HCT116 (cell line): ENCODE measurements around the gene FARP1. TPM values are rescaled to one million over a fixed set of nuclear protein-coding genes. Genes with fewer than 3 reads are reported as not detected.

Source experiments
- ATAC-seq: fragments of 200-7000 bp; cut with Tn5 transposase; 2 replicates; pipeline ENCODE4 v1.9.1; 2020; ENCODE audit warnings: mild to moderate bottlenecking, moderate library complexity
- BruUV-seq: library from RNA; stranded (reverse); fragments of 400-500 nt; replicated peaks from 2 replicates; lab custom pipeline; 2021; lab: Mats Ljungman, UMichigan
- CTCF ChIA-PET: fragments of 300-600 bp; sonication (Branson Sonifier 250); formaldehyde crosslinking; loops from one replicate; lab custom pipeline; 2021; ENCODE audit warnings: antibody characterized with exemption; lab: Charles Lee
- POLR2A ChIA-PET: fragments of 300-600, 350-600 bp; sonication (Branson Sonifier 250); formaldehyde crosslinking; loops from one replicate; lab custom pipeline; 2021; ENCODE audit warnings: antibody characterized with exemption; lab: Charles Lee
- RAD21 ChIA-PET, 2 experiments: fragments of 300-600 bp; sonication (Branson Sonifier 250); formaldehyde crosslinking; loops; one replicate each; lab custom pipeline; 2023; ENCODE audit warnings: low total read pairs in 2 of 2; ENCODE audit not compliant: uncharacterized antibody in 2 of 2, unreplicated experiment in 2 of 2, low non-redundant PET in 1 of 2; lab: Charles Lee
- DNase-seq: peaks from one replicate; pipeline ENCODE4 v3.0.0-alpha.2; 2010; ENCODE audit warnings: low read depth, low spot score
- H2AFZ ChIP-seq: fragments of 200-600 bp; shearing (Covaris generic), sonication (generic); 2 replicates; pipeline ENCODE4 v1.6.1; 2017; ENCODE audit warnings: low read depth, mixed run types, mixed read lengths, antibody characterized with exemption, low read length; ENCODE audit not compliant: poor library complexity, severe bottlenecking
- H3K27ac ChIP-seq: 2 replicates; pipeline ENCODE4 v1.5.1; 2012; ENCODE audit warnings: low read depth, low read length
- H3K27me3 ChIP-seq: fragments of 200-600 bp; sonication (generic); 2 replicates; pipeline ENCODE4 v1.6.1; 2016; ENCODE audit warnings: mixed run types, low read length, mixed read lengths; ENCODE audit not compliant: insufficient read depth
- H3K36me3 ChIP-seq, 2 experiments: fragments of 200-500 bp in 1 of 2; fragments of 200-600 bp in 1 of 2; sonication (Bioruptor generic) in 1 of 2; sonication (generic) in 1 of 2; 2 replicates each; pipeline versions ENCODE4 v1.5.1 to v1.6.1; 2014 to 2016; ENCODE audit warnings: low read length in 2 of 2, inconsistent platforms in 1 of 2, mixed read lengths in 1 of 2, mixed run types in 1 of 2; ENCODE audit not compliant: insufficient read depth in 2 of 2, control insufficient read depth in 1 of 2
- H3K4me1 ChIP-seq, 2 experiments: fragments of 200-600 bp in 1 of 2; sonication (generic) in 1 of 2; 2 replicates each; pipeline versions ENCODE4 v1.5.1 to v1.6.1; 2012 to 2017; ENCODE audit warnings: low read length in 2 of 2, inconsistent platforms in 1 of 2, mild to moderate bottlenecking in 1 of 2, mixed read lengths in 1 of 2, mixed run types in 1 of 2, moderate library complexity in 1 of 2; ENCODE audit not compliant: insufficient read depth in 2 of 2, control insufficient read depth in 1 of 2
- H3K4me2 ChIP-seq: fragments of 200-600 bp; sonication (generic); 2 replicates; pipeline ENCODE4 v1.6.1; 2017; ENCODE audit warnings: mixed run types, low read length, mixed read lengths
- H3K4me3 ChIP-seq, 2 experiments: fragments of 200-600 bp in 1 of 2; sonication (generic) in 1 of 2; replicated peaks in 1 of 2; 2 replicates each; pipeline ENCODE4 v1.5.1; 2011 to 2016; ENCODE audit warnings: low read length in 2 of 2, control low read depth in 1 of 2, low read depth in 1 of 2, mild to moderate bottlenecking in 1 of 2, mixed read lengths in 1 of 2, mixed run types in 1 of 2
- H3K79me2 ChIP-seq: fragments of 200-600 bp; sonication (generic); 2 replicates; pipeline ENCODE4 v1.6.1; 2017; ENCODE audit warnings: mild to moderate bottlenecking, mixed run types, low read length, moderate library complexity, mixed read lengths; ENCODE audit not compliant: insufficient read depth
- H3K9ac ChIP-seq: fragments of 200-600 bp; sonication (generic); 2 replicates; pipeline ENCODE4 v1.6.1; 2016; ENCODE audit warnings: low read length, mixed read lengths
- H3K9me2 ChIP-seq: fragments of 200-600 bp; sonication (generic), shearing (Covaris generic); 2 replicates; pipeline ENCODE4 v1.6.1; 2017; ENCODE audit warnings: mixed run types, mild to moderate bottlenecking, moderate library complexity; ENCODE audit not compliant: insufficient read depth
- H3K9me3 ChIP-seq, 2 experiments: fragments of 200-500 bp in 1 of 2; fragments of 200-600 bp in 1 of 2; sonication (Bioruptor generic) in 1 of 2; sonication (generic) in 1 of 2; 2 replicates each; pipeline ENCODE4 v1.6.1; 2014 to 2017; ENCODE audit warnings: low read length in 2 of 2, mixed read lengths in 2 of 2, inconsistent platforms in 1 of 2, low read depth in 1 of 2, mild to moderate bottlenecking in 1 of 2, mixed run types in 1 of 2, moderate library complexity in 1 of 2; ENCODE audit not compliant: control insufficient read depth in 1 of 2, insufficient read depth in 1 of 2
- H4K20me1 ChIP-seq: fragments of 200-600 bp; sonication (generic), shearing (Covaris generic); 2 replicates; pipeline ENCODE4 v1.6.1; 2017; ENCODE audit warnings: mixed run types, mild to moderate bottlenecking, moderate library complexity; ENCODE audit not compliant: insufficient read depth
- ATF3 ChIP-seq: IDR thresholded peaks from 2 replicates; pipeline ENCODE4 v1.6.1; 2012
- CBX3 ChIP-seq: IDR thresholded peaks from 2 replicates; pipeline ENCODE4 v1.6.1; 2012; ENCODE audit warnings: low read depth
- CEBPB ChIP-seq: IDR thresholded peaks from 2 replicates; pipeline ENCODE4 v1.6.1; 2012; ENCODE audit warnings: low read depth
- CTCF ChIP-seq, 3 experiments: fragments of 200-600 bp in 1 of 3; sonication (generic) in 1 of 3; IDR thresholded peaks in 2 of 3; conservative IDR thresholded peaks in 1 of 3; 2 replicates each; pipeline ENCODE4 v1.5.1; 2012 to 2017; ENCODE audit warnings: low read depth in 2 of 3, low read length in 2 of 3, antibody characterized with exemption in 1 of 3, borderline replicate concordance in 1 of 3, control low read depth in 1 of 3, mild to moderate bottlenecking in 1 of 3, mixed read lengths in 1 of 3, mixed run types in 1 of 3, moderate library complexity in 1 of 3; ENCODE audit not compliant: insufficient read depth in 1 of 3
- EGR1 ChIP-seq: IDR thresholded peaks from 2 replicates; pipeline ENCODE4 v1.6.1; 2012; ENCODE audit warnings: low read depth
- ELF1 ChIP-seq: IDR thresholded peaks from 2 replicates; pipeline ENCODE4 v1.6.1; 2012; ENCODE audit warnings: low read depth, borderline replicate concordance
- FOSL1 ChIP-seq: IDR thresholded peaks from 2 replicates; pipeline ENCODE4 v1.6.1; 2012; ENCODE audit warnings: low read depth
- JUND ChIP-seq: IDR thresholded peaks from 2 replicates; pipeline ENCODE4 v1.6.1; 2012
- POLR2AphosphoS5 ChIP-seq: IDR thresholded peaks from 2 replicates; pipeline ENCODE4 v1.6.1; 2011; ENCODE audit warnings: mild to moderate bottlenecking, low read depth, low read length, moderate library complexity
- RAD21 ChIP-seq: IDR thresholded peaks from 2 replicates; pipeline ENCODE4 v1.6.1; 2012; ENCODE audit warnings: low read depth, mild to moderate bottlenecking
- REST ChIP-seq: IDR thresholded peaks from 2 replicates; pipeline ENCODE4 v1.6.1; 2012; ENCODE audit warnings: low read depth
- SP1 ChIP-seq: IDR thresholded peaks from 2 replicates; pipeline ENCODE4 v1.6.1; 2012; ENCODE audit warnings: low read depth
- YY1 ChIP-seq: IDR thresholded peaks from 2 replicates; pipeline ENCODE4 v1.6.1; 2011; ENCODE audit warnings: low read length, low read depth, moderate library complexity, mild to moderate bottlenecking; ENCODE audit not compliant: insufficient replicate concordance; ENCODE audit errors: extremely low read depth
- ZBTB33 ChIP-seq: IDR thresholded peaks from 2 replicates; pipeline ENCODE4 v1.6.1; 2011; ENCODE audit warnings: mild to moderate bottlenecking, low read length, moderate library complexity; ENCODE audit not compliant: insufficient replicate concordance; ENCODE audit errors: extremely low read depth
- ZFX ChIP-seq: fragments of 450-650 bp; IDR thresholded peaks from 2 replicates; pipeline ENCODE4 v1.6.1; 2017
- ZNF274 ChIP-seq: fragments of 200-500 bp; sonication (Bioruptor generic); IDR thresholded peaks from 2 replicates; pipeline ENCODE4 v1.6.1; 2014; ENCODE audit warnings: mild to moderate bottlenecking, low read depth, low read length, inconsistent platforms
- intact Hi-C: fragments of 100-400 bp; cut with micrococcal nuclease; formaldehyde crosslinking; loops from 2 replicates; pipeline ENCODE4 v1.10.0; 2022
- total RNA-seq: library from RNA; stranded (reverse); gene quantifications from one replicate; pipeline ENCODE4 v1.2.1, GENCODE V29; 2021; ENCODE audit not compliant: unreplicated experiment

Gene FARP1
- total RNA-seq, 1 experiment from 2014 or later, result 30.5 TPM

- no peaks in the 10 kb centered on the region for H3K9me2 ChIP-seq
- CTCF ChIA-PET, result no interaction called here
- POLR2A ChIA-PET, result no interaction called here
- H4K20me1 ChIP-seq, result no peaks in the 10 kb centered on the region
- no peaks in the 10 kb centered on the region for H3K79me2 ChIP-seq
- RAD21 ChIA-PET, result no interaction called here
- H3K4me3 ChIP-seq, result no peak overlapping the region
- ATAC-seq (no peak), DNase-seq (no peak)
- H3K4me1 ChIP-seq, result no peaks in the 10 kb centered on the region
- intact Hi-C loops, result no loop called here
- H3K27me3 ChIP-seq, result no peaks in the 10 kb centered on the region
- no peak overlapping the region for H3K27ac ChIP-seq
- no peaks in the 10 kb centered on the region for H3K9me3 ChIP-seq
- H2AFZ ChIP-seq, result no peak overlapping the region
- no peak overlapping the region for H3K4me2 ChIP-seq
- BruUV-seq, result no TSS peak
- H3K36me3 ChIP-seq, result no peaks in the 10 kb centered on the region
- no peak overlapping the region for H3K9ac ChIP-seq
- TF ChIP-seq CEBPB, result no peak
- TF ChIP-seq FOSL1, result no peak
- no peak for TF ChIP-seq ZBTB33
- TF ChIP-seq JUND, result no peak
- no peak for TF ChIP-seq CTCF (IDR thresholded peaks at IDR 0.05 in 2 of 3, conservative IDR thresholded peaks at IDR 0.05 in 1 of 3; ENCODE audit: borderline replicate concordance in 1 of 3, insufficient read depth in 1 of 3, low read depth in 2 of 3, low read length in 2 of 3)
- TF ChIP-seq ELF1, result no peak
- no peak for TF ChIP-seq ZNF274
- no peak for TF ChIP-seq ATF3
- TF ChIP-seq ZFX, result no peak
- TF ChIP-seq POLR2AphosphoS5, result no peak
- no peak for TF ChIP-seq EGR1
- TF ChIP-seq CBX3, result no peak
- no peak for TF ChIP-seq RAD21
- TF ChIP-seq SP1, result no peak
- TF ChIP-seq REST, result no peak
- no peak for TF ChIP-seq YY1
Measured at GRCh38 chr13:98284679-98285078, 141.8 kb downstream of the FARP1 start.
